GM20000 (cell line): ENCODE results near the gene NEK5.

Experiments
- DNase-seq: peaks from one replicate; pipeline ENCODE4 v3.0.0; 2012; ENCODE audit warnings: low spot score
- CTCF ChIP-seq: IDR thresholded peaks from 2 replicates; pipeline ENCODE4 v1.5.1; 2012; ENCODE audit warnings: mild to moderate bottlenecking, control low read depth; ENCODE audit errors: extremely low read depth, missing control alignments

NEK5 gene

GRCh38 chr13:52156724-52157261 is 27.9 kb upstream of the NEK5 start:
- TF ChIP-seq CTCF, result no peak
- no peak for DNase-seq

GRCh38 chr13:52155177-52155576 is 26.3 kb upstream of the NEK5 start:
- DNase-seq, result no peak
- TF ChIP-seq CTCF, result no peak

- no peak for DNase-seq
- TF ChIP-seq CTCF, result no peak
Observed at GRCh38 chr13:52147225-52147624, 18.4 kb upstream of the NEK5 start.

- TF ChIP-seq CTCF, result no peak
- DNase-seq, result no peak
Observed at GRCh38 chr13:52141299-52141698, 12.4 kb upstream of the NEK5 start.

DNA sequence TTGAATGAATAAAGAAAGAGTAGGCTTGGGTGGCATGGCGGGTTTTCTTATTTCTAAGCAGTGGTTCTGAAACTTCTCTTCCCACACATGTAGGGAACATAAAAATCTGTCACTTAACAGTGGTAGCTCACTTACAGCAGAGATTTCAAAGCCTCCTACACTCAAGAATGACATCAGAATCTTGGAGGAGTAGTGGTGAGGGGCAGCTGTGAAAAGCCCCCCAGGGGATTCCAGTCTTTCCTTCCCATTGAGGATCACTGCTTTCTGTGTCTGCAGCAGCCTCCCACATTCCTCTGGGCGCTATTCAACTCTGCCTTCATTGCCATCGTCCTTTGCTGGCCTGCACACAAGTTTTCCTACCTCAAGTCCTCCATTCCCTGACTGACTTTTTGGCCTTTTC is 8.6 kb upstream of the NEK5 start:
- TF ChIP-seq CTCF, result no peak
- no peak for DNase-seq

GRCh38 chr13:52136763-52137162 is 7.9 kb upstream of the NEK5 start:
- no peak for DNase-seq
- no peak for TF ChIP-seq CTCF

DNA sequence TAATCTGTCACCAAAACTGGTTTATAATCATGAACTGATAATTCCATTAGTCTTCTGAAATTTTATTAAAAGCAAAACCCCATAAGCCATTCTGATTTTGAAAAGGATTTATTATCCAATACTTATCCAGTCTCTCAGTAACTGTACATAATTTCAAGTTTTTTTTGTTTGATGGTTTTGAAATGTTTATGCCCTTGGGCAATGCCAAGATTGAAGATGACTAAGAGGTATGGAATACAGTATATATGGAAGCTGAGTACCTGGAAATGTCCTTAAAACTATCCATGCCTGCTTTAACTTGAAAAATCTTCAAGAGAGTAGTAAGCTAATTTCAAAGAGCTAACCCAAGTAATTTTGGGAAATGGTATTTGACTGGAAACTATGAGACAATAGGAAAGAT is 1.8 kb upstream of the NEK5 start:
- DNase-seq, result no peak
- no peak for TF ChIP-seq CTCF
